ENCODE measurements around the gene NALCN.

NALCN gene

GRCh38 chr13:101190976-101191375 lies 225.3 kb downstream of the NALCN start:
- no peaks in the 10 kb centered on the region for H3K4me1 ChIP-seq (ENCODE audit: control insufficient read depth, insufficient read depth, low read length)
- no peak overlapping the region for H3K4me3 ChIP-seq (ENCODE audit: insufficient read depth, low read depth, low read length)
- no peaks in the 10 kb centered on the region for H3K9me3 ChIP-seq (ENCODE audit: control insufficient read depth, low read length)
- WGBS, 2 experiments, result 90 to 97% methylated on average over 2 of the region's 3 CpGs
- H3K36me3 ChIP-seq (ENCODE audit: control insufficient read depth, insufficient read depth, low read length), result no peaks in the 10 kb centered on the region
- H3K27me3 ChIP-seq (ENCODE audit: control insufficient read depth, insufficient read depth, low read length, poor library complexity, severe bottlenecking), result no peaks in the 10 kb centered on the region
- no peak overlapping the region for H3K27ac ChIP-seq (ENCODE audit: insufficient read depth, low read depth, low read length, poor library complexity, severe bottlenecking)

- WGBS, 2 experiments, result 93 to 94% methylated on average over 3 of the region's 3 CpGs
These were observed 226.0 kb downstream of the NALCN start for GRCh38 chr13:101190337-101190736.

GRCh38 chr13:101185606-101186005 lies 230.7 kb downstream of the NALCN start:
- Histone ChIP-seq H3K9me3 (ENCODE audit: control insufficient read depth, low read length) (no peaks in the 10 kb centered on the region), H3K4me3 (ENCODE audit: insufficient read depth, low read depth, low read length) (no peak overlapping the region), H3K27me3 (ENCODE audit: control insufficient read depth, insufficient read depth, low read length, poor library complexity, severe bottlenecking) (no peaks in the 10 kb centered on the region), H3K4me1 (ENCODE audit: control insufficient read depth, insufficient read depth, low read length) (no peaks in the 10 kb centered on the region), H3K27ac (ENCODE audit: insufficient read depth, low read depth, low read length, poor library complexity, severe bottlenecking) (no peak overlapping the region), H3K36me3 (ENCODE audit: control insufficient read depth, insufficient read depth, low read length) (no peaks in the 10 kb centered on the region)
- 92 to 98% methylated on average over 3 of the region's 3 CpGs for WGBS, 2 experiments

More at GRCh38 chr13:101190337-101190736, 226.0 kb downstream of the NALCN start:
- H3K27me3 ChIP-seq (ENCODE audit: control insufficient read depth, insufficient read depth, low read length, poor library complexity, severe bottlenecking), result no peaks in the 10 kb centered on the region
- H3K4me3 ChIP-seq (ENCODE audit: insufficient read depth, low read depth, low read length), result no peak overlapping the region
- no peaks in the 10 kb centered on the region for H3K4me1 ChIP-seq (ENCODE audit: control insufficient read depth, insufficient read depth, low read length)
- H3K9me3 ChIP-seq (ENCODE audit: control insufficient read depth, low read length), result no peaks in the 10 kb centered on the region
- H3K36me3 ChIP-seq (ENCODE audit: control insufficient read depth, insufficient read depth, low read length), result no peaks in the 10 kb centered on the region
- H3K27ac ChIP-seq (ENCODE audit: insufficient read depth, low read depth, low read length, poor library complexity, severe bottlenecking), result no peak overlapping the region

DNA sequence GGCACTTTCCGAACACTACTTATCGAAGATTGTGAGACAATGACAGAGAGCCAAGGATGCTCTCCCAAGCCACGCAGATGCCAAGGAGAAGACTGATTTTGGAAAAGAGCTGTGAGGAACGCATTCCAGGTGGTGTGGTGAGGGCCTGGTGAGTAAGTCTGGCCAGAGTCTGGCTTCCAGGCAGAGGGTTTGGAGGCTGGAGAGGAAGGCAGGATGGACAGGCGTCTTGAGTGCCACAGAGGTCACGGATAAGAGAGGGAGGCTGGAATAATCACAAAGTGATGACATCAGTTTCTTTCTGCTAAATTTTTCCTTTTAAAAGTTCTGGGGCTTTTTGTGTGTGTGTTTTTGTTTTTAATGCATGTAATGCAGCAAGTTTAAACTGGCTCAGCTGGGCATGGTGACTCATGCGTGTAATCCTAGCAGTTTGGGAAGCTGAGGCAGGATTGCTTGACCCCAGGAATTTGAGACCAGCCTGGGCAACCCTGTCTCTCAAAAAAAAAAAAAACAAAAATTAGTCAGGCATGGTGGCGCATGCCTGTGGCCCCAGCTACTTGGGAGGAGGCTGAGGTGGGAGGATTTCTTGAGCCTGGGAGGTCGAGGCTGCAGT lies 235.1 kb downstream of the NALCN start:
- no peaks in the 10 kb centered on the region for H3K27me3 ChIP-seq (ENCODE audit: control insufficient read depth, insufficient read depth, low read length, poor library complexity, severe bottlenecking)
- WGBS, 2 experiments, result 72 to 74% methylated on average over 9 of the region's 9 CpGs
- H3K27ac ChIP-seq (ENCODE audit: insufficient read depth, low read depth, low read length, poor library complexity, severe bottlenecking), result no peak overlapping the region
- H3K4me1 ChIP-seq (ENCODE audit: control insufficient read depth, insufficient read depth, low read length), result no peaks in the 10 kb centered on the region
- H3K9me3 ChIP-seq (ENCODE audit: control insufficient read depth, low read length), result no peaks in the 10 kb centered on the region
- no peak overlapping the region for H3K4me3 ChIP-seq (ENCODE audit: insufficient read depth, low read depth, low read length)
- no peaks in the 10 kb centered on the region for H3K36me3 ChIP-seq (ENCODE audit: control insufficient read depth, insufficient read depth, low read length)

GRCh38 chr13:101179021-101179420 lies 237.3 kb downstream of the NALCN start:
- no peaks in the 10 kb centered on the region for H3K36me3 ChIP-seq (ENCODE audit: control insufficient read depth, insufficient read depth, low read length)
- H3K27ac ChIP-seq (ENCODE audit: insufficient read depth, low read depth, low read length, poor library complexity, severe bottlenecking), result no peak overlapping the region
- 87 to 100% methylated on average over 3 of the region's 4 CpGs for WGBS, 2 experiments
- H3K27me3 ChIP-seq (ENCODE audit: control insufficient read depth, insufficient read depth, low read length, poor library complexity, severe bottlenecking), result no peaks in the 10 kb centered on the region
- no peaks in the 10 kb centered on the region for H3K4me1 ChIP-seq (ENCODE audit: control insufficient read depth, insufficient read depth, low read length)
- H3K9me3 ChIP-seq (ENCODE audit: control insufficient read depth, low read length), result no peaks in the 10 kb centered on the region
- no peak overlapping the region for H3K4me3 ChIP-seq (ENCODE audit: insufficient read depth, low read depth, low read length)

GRCh38 chr13:101178406-101178805 lies 237.9 kb downstream of the NALCN start:
- Histone ChIP-seq H3K4me3 (ENCODE audit: insufficient read depth, low read depth, low read length) (no peak overlapping the region), H3K36me3 (ENCODE audit: control insufficient read depth, insufficient read depth, low read length) (no peaks in the 10 kb centered on the region), H3K27me3 (ENCODE audit: control insufficient read depth, insufficient read depth, low read length, poor library complexity, severe bottlenecking) (no peaks in the 10 kb centered on the region), H3K4me1 (ENCODE audit: control insufficient read depth, insufficient read depth, low read length) (no peaks in the 10 kb centered on the region), H3K27ac (ENCODE audit: insufficient read depth, low read depth, low read length, poor library complexity, severe bottlenecking) (no peak overlapping the region), H3K9me3 (ENCODE audit: control insufficient read depth, low read length) (no peaks in the 10 kb centered on the region)
- 92 to 93% methylated on average over 3 to 4 of the region's 4 CpGs for WGBS, 2 experiments

DNA sequence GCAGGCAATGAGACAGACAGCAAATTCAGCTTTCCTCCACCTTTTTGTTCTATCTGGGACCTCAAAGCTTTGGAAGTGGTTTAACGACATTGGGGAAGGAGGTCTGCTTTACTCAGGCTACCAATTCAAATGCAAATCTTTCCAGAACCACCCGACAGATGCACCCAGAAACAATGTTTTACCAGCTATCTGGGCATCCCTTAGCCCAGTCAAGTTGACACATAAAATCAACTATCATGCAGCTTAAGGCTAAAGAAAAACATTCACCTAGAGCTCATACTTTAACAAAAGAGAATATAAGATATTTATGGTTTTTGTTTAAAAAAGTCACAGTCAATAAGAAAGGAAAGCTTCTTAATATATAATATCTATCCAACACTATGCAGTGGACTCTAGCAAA lies 246.0 kb downstream of the NALCN start:
- H3K9me3 ChIP-seq (ENCODE audit: control insufficient read depth, low read length), result no peaks in the 10 kb centered on the region
- no peaks in the 10 kb centered on the region for H3K4me1 ChIP-seq (ENCODE audit: control insufficient read depth, insufficient read depth, low read length)
- no peaks in the 10 kb centered on the region for H3K27me3 ChIP-seq (ENCODE audit: control insufficient read depth, insufficient read depth, low read length, poor library complexity, severe bottlenecking)
- no peaks in the 10 kb centered on the region for H3K36me3 ChIP-seq (ENCODE audit: control insufficient read depth, insufficient read depth, low read length)
- WGBS, 2 experiments, result 52 to 67% methylated on average over 2 of the region's 2 CpGs
- no peak overlapping the region for H3K4me3 ChIP-seq (ENCODE audit: insufficient read depth, low read depth, low read length)
- no peak overlapping the region for H3K27ac ChIP-seq (ENCODE audit: insufficient read depth, low read depth, low read length, poor library complexity, severe bottlenecking)

- 20 to 58% methylated on average over 1 of the region's 1 CpG for WGBS, 2 experiments
- Histone ChIP-seq H3K9me3 (ENCODE audit: control insufficient read depth, low read length) (no peaks in the 10 kb centered on the region), H3K4me1 (ENCODE audit: control insufficient read depth, insufficient read depth, low read length) (no peaks in the 10 kb centered on the region), H3K4me3 (ENCODE audit: insufficient read depth, low read depth, low read length) (no peak overlapping the region), H3K27me3 (ENCODE audit: control insufficient read depth, insufficient read depth, low read length, poor library complexity, severe bottlenecking) (no peaks in the 10 kb centered on the region), H3K27ac (ENCODE audit: insufficient read depth, low read depth, low read length, poor library complexity, severe bottlenecking) (no peak overlapping the region), H3K36me3 (ENCODE audit: control insufficient read depth, insufficient read depth, low read length) (no peaks in the 10 kb centered on the region)
These were observed 259.0 kb downstream of the NALCN start for GRCh38 chr13:101157261-101157660.

- Histone ChIP-seq H3K4me1 (ENCODE audit: control insufficient read depth, insufficient read depth, low read length) (no peaks in the 10 kb centered on the region), H3K4me3 (ENCODE audit: insufficient read depth, low read depth, low read length) (no peak overlapping the region), H3K36me3 (ENCODE audit: control insufficient read depth, insufficient read depth, low read length) (no peaks in the 10 kb centered on the region), H3K27ac (ENCODE audit: insufficient read depth, low read depth, low read length, poor library complexity, severe bottlenecking) (no peak overlapping the region), H3K9me3 (ENCODE audit: control insufficient read depth, low read length) (no peaks in the 10 kb centered on the region), H3K27me3 (ENCODE audit: control insufficient read depth, insufficient read depth, low read length, poor library complexity, severe bottlenecking) (no peaks in the 10 kb centered on the region)
- 80 to 85% methylated on average over 1 to 2 of the region's 2 CpGs for WGBS, 2 experiments
These were observed 260.4 kb downstream of the NALCN start for GRCh38 chr13:101155920-101156319.

- no peaks in the 10 kb centered on the region for H3K4me1 ChIP-seq (ENCODE audit: control insufficient read depth, insufficient read depth, low read length)
- no peak overlapping the region for H3K27ac ChIP-seq (ENCODE audit: insufficient read depth, low read depth, low read length, poor library complexity, severe bottlenecking)
- no peak overlapping the region for H3K4me3 ChIP-seq (ENCODE audit: insufficient read depth, low read depth, low read length)
- H3K36me3 ChIP-seq (ENCODE audit: control insufficient read depth, insufficient read depth, low read length), result no peaks in the 10 kb centered on the region
- H3K27me3 ChIP-seq (ENCODE audit: control insufficient read depth, insufficient read depth, low read length, poor library complexity, severe bottlenecking), result no peaks in the 10 kb centered on the region
- H3K9me3 ChIP-seq (ENCODE audit: control insufficient read depth, low read length), result no peaks in the 10 kb centered on the region
- 82 to 94% methylated on average over 3 of the region's 3 CpGs for WGBS, 2 experiments
These were observed 264.1 kb downstream of the NALCN start for GRCh38 chr13:101152184-101152583.

DNA sequence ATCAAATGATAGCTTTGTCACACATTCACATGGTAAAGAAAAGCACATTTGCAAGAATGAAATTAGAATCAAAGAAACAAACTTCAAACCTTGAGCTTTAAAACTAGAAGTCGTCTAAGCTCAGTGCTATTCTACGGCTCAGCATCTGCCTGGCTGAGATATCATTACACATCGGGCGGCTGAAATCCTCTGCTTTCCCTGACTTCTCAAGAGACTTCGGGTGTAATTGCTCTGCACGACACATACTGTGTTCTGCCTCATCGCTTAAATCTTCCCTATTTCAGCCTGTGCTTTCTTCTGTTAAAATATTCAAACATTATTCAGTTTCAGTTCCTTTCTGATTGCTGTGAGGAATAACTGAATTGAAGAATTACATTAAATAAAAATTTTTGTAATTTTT lies 265.3 kb downstream of the NALCN start:
- no peaks in the 10 kb centered on the region for H3K4me1 ChIP-seq (ENCODE audit: control insufficient read depth, insufficient read depth, low read length)

More for the DNA sequence above, 265.3 kb downstream of the NALCN start:
- Histone ChIP-seq H3K27ac (ENCODE audit: insufficient read depth, low read depth, low read length, poor library complexity, severe bottlenecking) (no peak overlapping the region), H3K4me3 (ENCODE audit: insufficient read depth, low read depth, low read length) (no peak overlapping the region), H3K9me3 (ENCODE audit: control insufficient read depth, low read length) (no peaks in the 10 kb centered on the region), H3K27me3 (ENCODE audit: control insufficient read depth, insufficient read depth, low read length, poor library complexity, severe bottlenecking) (no peaks in the 10 kb centered on the region), H3K36me3 (ENCODE audit: control insufficient read depth, insufficient read depth, low read length) (no peaks in the 10 kb centered on the region)
- 33 to 44% methylated on average over 7 of the region's 7 CpGs for WGBS, 2 experiments
